Stimulated activated CD8-positive, alpha-beta memory T cell treated with anti-CD3 and anti-CD28 coated beads, Interleukin-7, amount 100 ng/mL, for 24 hours (primary cell): ENCODE data around the gene RPS6KC1.
"Not testable (repeated sequence)": the region's sequence is repeated elsewhere in the genome, so short reads cannot be mapped to it uniquely, and the experiment has no call there.

Experiments
- DNase-seq: peaks from one replicate; pipeline ENCODE4 v3.0.0-alpha.2; 2020; ENCODE audit warnings: low read depth

RPS6KC1 gene

GRCh38 chr1:213160442-213160841 is 109.4 kb downstream of the RPS6KC1 start:
- not testable (repeated sequence) for DNase-seq

- DNase-seq: no peak
Measured at GRCh38 chr1:213162338-213162737, 111.3 kb downstream of the RPS6KC1 start.

- no peak for DNase-seq
Measured at GRCh38 chr1:213162862-213163261, 111.8 kb downstream of the RPS6KC1 start.

GRCh38 chr1:213163278-213163711 is 112.3 kb downstream of the RPS6KC1 start:
- no peak for DNase-seq

GRCh38 chr1:213164561-213164960 is 113.5 kb downstream of the RPS6KC1 start:
- DNase-seq: no peak

GRCh38 chr1:213166852-213167251 is 115.8 kb downstream of the RPS6KC1 start:
- no peak for DNase-seq

GRCh38 chr1:213171711-213172110 is 120.7 kb downstream of the RPS6KC1 start:
- DNase-seq: no peak

GRCh38 chr1:213176341-213176740 is 125.3 kb downstream of the RPS6KC1 start:
- DNase-seq: no peak

- no peak for DNase-seq
Measured at GRCh38 chr1:213179784-213180183, 128.7 kb downstream of the RPS6KC1 start.

- no peak for DNase-seq
Measured at GRCh38 chr1:213180833-213181232, 129.8 kb downstream of the RPS6KC1 start.

GRCh38 chr1:213183036-213183672 is 132.1 kb downstream of the RPS6KC1 start:
- DNase-seq: no peak

- no peak for DNase-seq
Measured at GRCh38 chr1:213186168-213186567, 135.1 kb downstream of the RPS6KC1 start.

- no peak for DNase-seq
Measured at GRCh38 chr1:213192026-213192425, 141.0 kb downstream of the RPS6KC1 start.

GRCh38 chr1:213194383-213194782 is 143.3 kb downstream of the RPS6KC1 start:
- DNase-seq: no peak

GRCh38 chr1:213194855-213195254 is 143.8 kb downstream of the RPS6KC1 start:
- no peak for DNase-seq

GRCh38 chr1:213196328-213197054 is 145.4 kb downstream of the RPS6KC1 start:
- not testable (repeated sequence) for DNase-seq

GRCh38 chr1:213200630-213201029 is 149.6 kb downstream of the RPS6KC1 start:
- no peak for DNase-seq

- DNase-seq: no peak
Measured at GRCh38 chr1:213201380-213202155, 150.5 kb downstream of the RPS6KC1 start.

GRCh38 chr1:213211201-213211600 is 160.2 kb downstream of the RPS6KC1 start:
- DNase-seq: no peak

GRCh38 chr1:213219076-213219475 is 168.0 kb downstream of the RPS6KC1 start:
- not testable (repeated sequence) for DNase-seq

GRCh38 chr1:213221209-213221608 is 170.2 kb downstream of the RPS6KC1 start:
- no peak for DNase-seq

- DNase-seq: no peak
Measured at GRCh38 chr1:213227458-213227857, 176.4 kb downstream of the RPS6KC1 start.

GRCh38 chr1:213231795-213232231 is 180.8 kb downstream of the RPS6KC1 start:
- no peak for DNase-seq
